CD8-positive, alpha-beta memory T cell (primary cell): ENCODE measurements around the gene BTBD9. TPM values are rescaled to one million over a fixed set of nuclear protein-coding genes. Genes with fewer than 3 reads are reported as not detected.

Source experiments
- CTCF ChIA-PET: fragments of 350-600 bp; sonication (Branson Sonifier 250); formaldehyde crosslinking; loops from one replicate; lab custom pipeline; 2021; ENCODE audit warnings: antibody characterized with exemption; lab: Charles Lee
- POLR2A ChIA-PET: fragments of 350-600 bp; sonication (Branson Sonifier 250); formaldehyde crosslinking; loops from one replicate; lab custom pipeline; 2021; ENCODE audit warnings: antibody characterized with exemption; lab: Charles Lee
- DNase-seq, 5 donors: peaks; one replicate each; pipeline versions ENCODE4 v3.0.0 to v3.0.0-alpha.2; 2020 to 2022; ENCODE audit warnings: mixed read lengths in 1 of 5
- H3K27ac ChIP-seq: one replicate; pipeline ENCODE4 v1.7.0; 2013; ENCODE audit warnings: low read depth, mild to moderate bottlenecking, low read length, moderate library complexity
- H3K27me3 ChIP-seq: 2 replicates; pipeline ENCODE4 v1.7.0; 2013; ENCODE audit warnings: low read length, mild to moderate bottlenecking; ENCODE audit not compliant: insufficient read depth, poor library complexity, severe bottlenecking
- H3K36me3 ChIP-seq: 2 replicates; pipeline ENCODE4 v1.7.0; 2013; ENCODE audit warnings: mild to moderate bottlenecking, low read length, moderate library complexity; ENCODE audit not compliant: insufficient read depth
- H3K4me1 ChIP-seq: 2 replicates; pipeline ENCODE4 v1.7.0; 2013; ENCODE audit warnings: mild to moderate bottlenecking, low read length, moderate library complexity; ENCODE audit not compliant: insufficient read depth
- H3K4me3 ChIP-seq: 2 replicates; pipeline ENCODE4 v1.7.0; 2013; ENCODE audit warnings: mild to moderate bottlenecking, low read length
- H3K9me3 ChIP-seq: 2 replicates; pipeline ENCODE4 v1.7.0; 2013; ENCODE audit warnings: mild to moderate bottlenecking, low read length
- H3K27ac Mint-ChIP-seq, 8 donors: one replicate each; pipeline ENCODE4 v1.8.0; 2020 to 2021; ENCODE audit warnings: mixed read lengths in 8 of 8, mild to moderate bottlenecking in 6 of 8, inconsistent platforms in 3 of 8, moderate library complexity in 3 of 8
- H3K27me3 Mint-ChIP-seq, 2 donors: one replicate each; pipeline ENCODE4 v1.8.0; 2020 to 2021; ENCODE audit warnings: mixed read lengths in 2 of 2, mild to moderate bottlenecking in 1 of 2, moderate library complexity in 1 of 2
- H3K36me3 Mint-ChIP-seq, 3 donors: one replicate each; pipeline ENCODE4 v1.8.0; 2020 to 2021; ENCODE audit warnings: mixed read lengths in 3 of 3, inconsistent platforms in 1 of 3, mild to moderate bottlenecking in 1 of 3
- H3K4me1 Mint-ChIP-seq, 3 donors: one replicate each; pipeline ENCODE4 v1.8.0; 2020 to 2021; ENCODE audit warnings: mixed read lengths in 3 of 3, inconsistent platforms in 1 of 3, mild to moderate bottlenecking in 1 of 3
- H3K4me3 Mint-ChIP-seq, 7 donors: one replicate each; pipeline ENCODE4 v1.8.0; 2020 to 2021; ENCODE audit warnings: mixed read lengths in 7 of 7, mild to moderate bottlenecking in 6 of 7, moderate library complexity in 4 of 7, inconsistent platforms in 2 of 7
- H3K9me3 Mint-ChIP-seq, 5 donors: one replicate each; pipeline ENCODE4 v1.8.0; 2020 to 2022; ENCODE audit warnings: mixed read lengths in 5 of 5, mild to moderate bottlenecking in 3 of 5, moderate library complexity in 2 of 5, inconsistent platforms in 1 of 5
- polyA plus RNA-seq: library from polyadenylated mRNA; unstranded; fragments of 300-500 nt; fragmentation: Illumina TruSeq; gene quantifications from one replicate; pipeline ENCODE4 v1.2.3, GENCODE V29; 2021
- total RNA-seq, 2 experiments: library from RNA; stranded (reverse); gene quantifications; one replicate each; pipeline ENCODE4 v1.2.3, GENCODE V29; 2021

BTBD9 gene
- total and polyA plus RNA-seq, 3 experiments from 2014 or later = 12.2 to 17.7 (median 14.9) TPM

DNA sequence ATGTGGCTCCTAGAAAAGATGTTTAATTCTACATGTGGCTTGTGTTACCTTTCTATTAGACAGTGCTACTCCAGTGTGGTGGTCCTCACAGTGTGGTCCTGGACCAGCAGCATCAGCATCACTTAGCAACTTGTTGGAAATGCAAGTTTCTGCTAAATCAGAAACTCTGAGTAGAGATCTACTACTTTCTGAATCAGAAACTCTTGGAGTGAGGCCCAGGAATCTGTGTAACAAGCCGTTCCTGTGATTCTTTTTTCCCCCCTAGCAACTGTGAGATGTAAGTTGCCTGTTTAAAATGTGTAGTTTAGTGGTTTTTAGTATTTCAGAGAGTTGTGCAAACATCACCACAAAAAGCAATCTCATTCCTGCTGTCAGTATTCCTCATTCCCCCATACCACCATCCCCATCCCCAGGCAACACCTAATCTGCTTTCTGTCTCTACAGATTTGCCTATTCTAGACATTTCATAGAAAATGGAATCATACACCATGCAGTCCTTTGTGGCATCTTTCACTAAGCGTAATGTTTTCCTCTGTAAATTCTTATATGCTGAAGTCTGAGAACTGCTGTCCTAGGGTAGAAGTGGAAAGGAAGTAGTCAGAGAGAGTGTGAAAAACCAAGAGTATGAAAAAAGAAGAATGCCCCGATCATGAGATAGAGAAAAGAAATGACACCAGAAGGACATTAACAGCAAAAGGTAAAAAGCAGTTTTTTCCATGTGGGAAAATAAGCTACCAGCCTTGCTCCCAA lies 18.9 kb upstream of the BTBD9 start:
- Mint-ChIP-seq H3K9me3 (no peaks in the 10 kb centered on the region), H3K36me3 (peaks cover 0 to 19% (median 7%) of the 10 kb centered on the region in 3 donors), H3K27ac (peak overlapping the region in 3 of 8 donors; percentile 36 to 93 (median 66)), H3K4me1 (no peaks in the 10 kb centered on the region), H3K27me3 (no peaks in the 10 kb centered on the region), H3K4me3 (no peak overlapping the region)
- CTCF ChIA-PET = no interaction called here
- POLR2A ChIA-PET = no interaction called here
- Histone ChIP-seq H3K9me3 (no peaks in the 10 kb centered on the region), H3K27ac (no peak overlapping the region), H3K27me3 (no peaks in the 10 kb centered on the region), H3K4me3 (no peak overlapping the region), H3K4me1 (no peaks in the 10 kb centered on the region), H3K36me3 (no peaks in the 10 kb centered on the region)
- DNase-seq = no peak

DNA sequence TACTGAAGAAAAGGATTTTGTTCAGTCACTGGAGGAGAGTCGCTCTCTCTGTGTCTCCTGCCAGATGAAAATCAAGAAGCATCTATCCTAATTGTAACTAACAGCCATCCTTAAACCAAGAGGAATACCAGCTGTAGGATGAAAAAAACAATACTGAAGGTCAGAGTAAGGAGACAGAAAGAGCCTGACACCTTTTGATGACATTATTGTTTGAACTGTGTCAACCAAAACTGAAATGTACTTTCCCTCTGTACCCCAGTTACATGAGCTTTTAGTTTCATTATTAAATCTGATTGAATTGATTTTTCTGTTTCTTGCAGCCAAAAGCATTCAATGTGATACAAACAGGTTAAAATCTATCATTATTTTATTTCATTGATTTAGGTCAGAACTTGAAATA lies 17.2 kb upstream of the BTBD9 start:
- Mint-ChIP-seq H3K4me1 (no peaks in the 10 kb centered on the region), H3K9me3 (no peaks in the 10 kb centered on the region), H3K36me3 (peaks cover 0 to 18% (median 7%) of the 10 kb centered on the region in 3 donors), H3K4me3 (no peak overlapping the region), H3K27me3 (no peaks in the 10 kb centered on the region), H3K27ac (no peak overlapping the region)
- CTCF ChIA-PET = no interaction called here
- H3K4me1 ChIP-seq = no peaks in the 10 kb centered on the region
- POLR2A ChIA-PET = no interaction called here
- no peak overlapping the region for H3K27ac ChIP-seq
- no peaks in the 10 kb centered on the region for H3K27me3 ChIP-seq
- no peak overlapping the region for H3K4me3 ChIP-seq
- H3K36me3 ChIP-seq = no peaks in the 10 kb centered on the region
- no peaks in the 10 kb centered on the region for H3K9me3 ChIP-seq
- DNase-seq = no peak

DNA sequence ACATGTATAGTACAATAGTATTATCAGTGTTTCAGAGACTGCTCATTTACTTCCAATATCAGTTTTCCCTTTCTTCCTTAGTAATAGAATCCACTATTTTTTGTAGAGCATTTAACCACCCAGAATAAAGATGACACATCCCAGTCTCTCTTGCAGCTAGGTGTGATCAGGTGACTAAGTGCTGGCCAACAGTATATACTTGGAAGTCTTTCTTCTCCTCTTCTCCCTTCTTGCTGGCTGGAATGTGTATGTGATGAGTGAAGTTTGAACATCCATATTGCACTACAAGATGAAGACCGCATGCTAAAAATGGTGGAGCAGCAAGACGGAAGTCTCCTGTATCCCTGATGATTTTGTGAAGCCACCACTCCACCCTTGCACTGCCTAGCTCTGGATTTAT lies 14.5 kb upstream of the BTBD9 start:
- Mint-ChIP-seq H3K27me3 (no peaks in the 10 kb centered on the region), H3K36me3 (peaks cover 4 to 24% (median 8%) of the 10 kb centered on the region in 3 donors), H3K27ac (no peak overlapping the region), H3K4me1 (no peaks in the 10 kb centered on the region), H3K4me3 (no peak overlapping the region), H3K9me3 (no peaks in the 10 kb centered on the region)
- no peaks in the 10 kb centered on the region for H3K36me3 ChIP-seq
- ChIA-PET POLR2A (no interaction called here), CTCF (interaction anchor here (0.8 kb wide), 1 partner anchor 14 kb away, joined by 4 read pairs; the partner anchor contains the start of gene BTBD9)
- no peaks in the 10 kb centered on the region for H3K4me1 ChIP-seq
- no peak overlapping the region for H3K27ac ChIP-seq
- no peaks in the 10 kb centered on the region for H3K27me3 ChIP-seq
- DNase-seq = no peak
- no peaks in the 10 kb centered on the region for H3K9me3 ChIP-seq
- no peak overlapping the region for H3K4me3 ChIP-seq

DNA sequence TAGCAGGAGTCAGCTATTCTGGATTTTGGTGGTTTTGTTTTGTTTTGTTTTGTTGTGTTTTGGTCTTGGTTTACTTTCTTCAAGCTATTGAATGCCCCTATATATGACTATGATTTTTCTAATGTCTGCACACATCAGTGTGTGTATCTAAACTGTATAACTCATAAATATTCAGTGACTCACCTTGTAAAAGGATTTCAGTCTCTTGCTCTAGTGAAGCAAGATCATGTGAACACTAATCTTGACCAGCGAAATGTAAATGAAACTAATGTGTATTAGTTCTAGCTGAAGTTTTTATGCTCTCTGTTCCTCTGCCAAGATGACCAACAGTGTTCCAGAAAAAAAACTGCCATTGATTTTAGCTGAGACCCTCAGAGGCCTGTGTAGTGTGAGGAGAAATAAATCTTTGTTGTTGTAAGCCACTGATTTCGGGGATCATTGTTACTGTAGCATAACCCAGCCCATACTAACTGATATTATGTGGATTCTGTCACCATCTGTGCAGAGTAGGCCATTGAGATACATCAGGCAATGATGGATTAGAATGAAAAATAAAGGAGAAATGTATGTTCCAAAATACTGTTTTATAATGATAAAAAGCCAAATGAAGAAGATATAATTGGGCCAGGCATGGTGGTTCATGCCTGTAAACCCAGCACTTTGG lies 11.5 kb upstream of the BTBD9 start:
- CTCF ChIA-PET = no interaction called here
- Histone ChIP-seq H3K4me1 (no peaks in the 10 kb centered on the region), H3K27me3 (no peaks in the 10 kb centered on the region), H3K27ac (no peak overlapping the region), H3K9me3 (no peaks in the 10 kb centered on the region), H3K36me3 (no peaks in the 10 kb centered on the region), H3K4me3 (no peak overlapping the region)
- DNase-seq = no peak
- POLR2A ChIA-PET = no interaction called here
- Mint-ChIP-seq H3K36me3 (peaks cover 4 to 21% (median 11%) of the 10 kb centered on the region in 3 donors), H3K4me1 (peaks cover 0 to 1% (median 0%) of the 10 kb centered on the region in 3 donors), H3K9me3 (no peaks in the 10 kb centered on the region), H3K4me3 (no peak overlapping the region), H3K27me3 (no peaks in the 10 kb centered on the region), H3K27ac (no peak overlapping the region)

DNA sequence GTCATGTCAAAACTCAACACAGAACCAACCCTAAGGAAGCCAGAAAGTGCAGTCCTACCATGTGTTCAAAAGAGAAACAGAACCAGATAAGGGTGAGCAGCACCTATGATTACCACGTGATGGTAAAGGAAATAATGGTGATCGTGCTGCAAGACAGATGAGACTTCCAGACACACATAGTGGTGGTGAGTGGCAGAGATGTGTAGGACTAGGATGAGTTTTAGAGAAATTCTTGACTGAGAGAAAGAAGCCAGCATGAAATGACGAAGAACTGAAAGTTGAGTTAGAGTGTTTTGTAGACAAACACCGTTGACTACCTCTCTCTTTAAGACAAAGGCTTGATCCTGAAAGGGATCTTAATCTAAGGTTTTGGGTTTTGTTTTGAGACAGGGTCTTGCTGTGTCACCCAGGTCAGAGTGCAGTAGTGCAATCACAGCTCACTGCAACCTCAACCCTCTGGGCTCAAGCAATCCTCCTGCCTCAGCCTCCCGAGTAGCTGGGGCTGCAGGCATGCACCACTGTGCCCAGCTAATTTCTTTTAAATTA lies 10.6 kb upstream of the BTBD9 start:
- Mint-ChIP-seq H3K36me3 (peaks cover 4 to 21% (median 13%) of the 10 kb centered on the region in 3 donors), H3K27me3 (no peaks in the 10 kb centered on the region), H3K9me3 (no peaks in the 10 kb centered on the region), H3K27ac (no peak overlapping the region), H3K4me3 (peak overlapping the region in 1 of 7 donors; percentile 2), H3K4me1 (peaks cover 0 to 1% (median 0%) of the 10 kb centered on the region in 3 donors)
- H3K4me3 ChIP-seq = no peak overlapping the region
- H3K4me1 ChIP-seq = no peaks in the 10 kb centered on the region
- H3K36me3 ChIP-seq = no peaks in the 10 kb centered on the region
- DNase-seq = no peak
- CTCF ChIA-PET = no interaction called here
- H3K9me3 ChIP-seq = no peaks in the 10 kb centered on the region
- H3K27ac ChIP-seq = no peak overlapping the region
- POLR2A ChIA-PET = no interaction called here
- H3K27me3 ChIP-seq = no peaks in the 10 kb centered on the region

DNA sequence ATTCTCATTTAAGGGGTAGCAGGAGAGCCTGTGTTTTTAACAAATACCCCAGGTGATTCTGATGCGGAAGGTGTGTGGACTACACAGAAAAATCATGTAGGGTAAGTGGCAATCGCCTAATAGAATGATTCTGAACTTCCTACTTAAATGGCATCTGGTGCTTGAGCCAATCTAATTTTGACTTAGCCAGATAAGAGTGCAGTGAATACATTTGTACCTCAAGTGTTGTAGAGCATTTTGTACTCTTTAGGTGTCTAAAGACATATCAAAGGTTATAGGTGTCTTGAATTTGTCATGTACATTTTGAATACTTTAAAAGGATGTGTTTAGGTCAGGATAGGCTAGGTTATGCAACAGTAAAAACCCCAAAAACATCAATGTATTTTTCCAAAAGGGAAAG lies 10.0 kb upstream of the BTBD9 start:
- DNase-seq = no peak
- no peak overlapping the region for H3K4me3 ChIP-seq
- H3K27me3 ChIP-seq = no peaks in the 10 kb centered on the region
- Mint-ChIP-seq H3K36me3 (peaks cover 4 to 21% (median 13%) of the 10 kb centered on the region in 3 donors), H3K4me3 (no peak overlapping the region), H3K27ac (no peak overlapping the region), H3K4me1 (peaks cover 0 to 1% (median under 1%) of the 10 kb centered on the region in 3 donors), H3K27me3 (no peaks in the 10 kb centered on the region), H3K9me3 (no peaks in the 10 kb centered on the region)
- no peaks in the 10 kb centered on the region for H3K4me1 ChIP-seq
- H3K9me3 ChIP-seq = no peaks in the 10 kb centered on the region
- no peaks in the 10 kb centered on the region for H3K36me3 ChIP-seq
- ChIA-PET POLR2A (no interaction called here), CTCF (no interaction called here)
- no peak overlapping the region for H3K27ac ChIP-seq

DNA sequence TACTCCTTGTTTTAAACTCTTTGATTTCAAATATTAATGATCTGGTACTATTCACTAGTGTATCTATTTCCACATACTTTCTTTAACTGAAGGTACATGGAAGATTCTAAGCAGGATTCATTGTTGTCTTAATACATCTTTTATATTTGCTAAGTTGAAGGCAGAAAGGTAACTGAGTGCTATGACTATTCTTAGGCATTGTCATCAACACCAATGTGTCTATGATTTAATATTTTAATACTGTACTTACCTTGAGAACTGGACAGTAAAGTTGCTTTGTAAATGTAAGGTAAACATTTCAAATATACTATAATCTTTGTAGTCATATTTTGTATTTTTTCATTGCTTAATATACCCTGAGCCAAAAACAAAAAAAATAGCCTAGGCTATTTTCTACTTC lies 8.9 kb upstream of the BTBD9 start:
- POLR2A ChIA-PET = no interaction called here
- no peaks in the 10 kb centered on the region for H3K4me1 ChIP-seq
- no peaks in the 10 kb centered on the region for H3K9me3 ChIP-seq
- H3K36me3 ChIP-seq = no peaks in the 10 kb centered on the region
- H3K36me3 Mint-ChIP-seq = peaks cover 4 to 14% (median 13%) of the 10 kb centered on the region in 3 donors
- no peaks in the 10 kb centered on the region for H3K27me3 ChIP-seq
- H3K27ac Mint-ChIP-seq = no peak overlapping the region
- CTCF ChIA-PET = no interaction called here
- no peak overlapping the region for H3K4me3 ChIP-seq
- H3K9me3 Mint-ChIP-seq = no peaks in the 10 kb centered on the region
- no peak overlapping the region for H3K4me3 Mint-ChIP-seq
- no peaks in the 10 kb centered on the region for H3K27me3 Mint-ChIP-seq
- H3K27ac ChIP-seq = no peak overlapping the region
- H3K4me1 Mint-ChIP-seq = peaks cover 0 to 4% (median 1%) of the 10 kb centered on the region in 3 donors
- DNase-seq = no peak
